Renal cortex interstitium (tissue), 15 donors: Measurements from ENCODE around the gene OR10H5. TPM values are rescaled to one million over a fixed set of nuclear protein-coding genes. Genes with fewer than 3 reads are reported as not detected.
A peak's percentile ranks its signal among the peaks of the same experiment; 100 is the strongest.
"Not testable (repeated sequence)": the region's sequence is repeated elsewhere in the genome, so short reads cannot be mapped to it uniquely, and the experiment has no call there.

ENCODE experiments used
- DNase-seq, 11 donors: peaks; one replicate each; pipeline ENCODE4 v3.0.0-alpha.2; 2013; ENCODE audit warnings: low read depth in 9 of 11, low spot score in 4 of 11; ENCODE audit errors: extremely low read depth in 1 of 11
- long read RNA-seq, 16 experiments: transcript quantifications; one replicate each; lab custom pipeline, GENCODE V29; 2026
- polyA plus RNA-seq, 3 donors: library from polyadenylated mRNA; unstranded; fragments of 120-200 nt; gene quantifications; one replicate each; pipeline ENCODE4 v1.2.1, GENCODE V29; 2013; ENCODE audit not compliant: insufficient read length in 3 of 3

OR10H5 gene, protein sequence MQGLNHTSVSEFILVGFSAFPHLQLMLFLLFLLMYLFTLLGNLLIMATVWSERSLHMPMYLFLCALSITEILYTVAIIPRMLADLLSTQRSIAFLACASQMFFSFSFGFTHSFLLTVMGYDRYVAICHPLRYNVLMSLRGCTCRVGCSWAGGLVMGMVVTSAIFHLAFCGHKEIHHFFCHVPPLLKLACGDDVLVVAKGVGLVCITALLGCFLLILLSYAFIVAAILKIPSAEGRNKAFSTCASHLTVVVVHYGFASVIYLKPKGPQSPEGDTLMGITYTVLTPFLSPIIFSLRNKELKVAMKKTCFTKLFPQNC
- under 1 TPM; 0.06 to 0.09 (median 0.09) TPM for polyA plus RNA-seq
- long read RNA-seq, donor 1, partial matches to known transcripts = 0 of 1 reads
- long read RNA-seq, donor 1, other reads (novel, unspliced or antisense) = 0 of 1 reads
- long read RNA-seq, donor 2, partial matches to known transcripts = 0 of 1 reads
- long read RNA-seq, donor 2, other reads (novel, unspliced or antisense) = 0 of 1 reads
- long read RNA-seq, donor 3 = 0 reads
- long read RNA-seq, donor 4 = 0 reads
- long read RNA-seq, donor 5 = 0 reads
- long read RNA-seq, donor 6 = 0 reads
- long read RNA-seq, donor 7 = 0 reads
- long read RNA-seq, donor 8 = 0 reads
- long read RNA-seq, donor 9 = 0 reads
- long read RNA-seq, donor 10 = 0 reads
- long read RNA-seq, donor 11 = 0 reads
- long read RNA-seq, donor 12 = 0 reads
- long read RNA-seq, donor 13 = 0 reads
- long read RNA-seq, donor 14 = 0 reads
- long read RNA-seq, donor 15 = 0 reads
- long read RNA-seq, donor 16 = 0 reads

DNA sequence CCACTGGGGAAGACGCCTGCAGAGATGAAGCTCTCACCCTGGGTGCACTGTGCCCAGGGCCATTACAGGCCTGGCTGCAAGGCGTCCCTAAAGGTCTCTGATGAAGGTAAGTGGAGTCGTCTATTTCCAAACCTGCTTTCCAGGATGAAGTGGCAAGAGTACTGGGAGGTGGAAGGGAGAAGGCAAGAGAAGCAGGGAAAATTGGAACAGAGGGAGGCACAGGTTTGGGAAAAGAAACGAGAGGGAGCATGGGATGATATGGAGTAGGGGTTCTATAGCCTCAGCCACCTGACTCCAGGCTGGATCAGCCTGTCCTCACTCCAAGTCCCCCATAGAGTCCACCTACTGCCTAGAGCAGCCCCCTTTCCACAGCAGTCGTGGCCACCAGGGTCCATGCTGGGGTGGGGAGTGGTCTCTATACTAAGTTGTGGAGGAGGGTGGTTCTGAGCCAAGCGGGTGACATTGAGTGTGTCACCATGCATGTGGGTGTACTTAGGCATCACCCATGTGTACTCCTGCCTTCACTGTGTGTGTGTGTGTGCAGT, at the start of gene OR10H5:
TSS of gene OR10H5 (plus strand) at position 51 of the 545 bp plus-strand sequence. CDS start 6,388 bp downstream, outside the sequence.
- DNase-seq = no peak

DNA sequence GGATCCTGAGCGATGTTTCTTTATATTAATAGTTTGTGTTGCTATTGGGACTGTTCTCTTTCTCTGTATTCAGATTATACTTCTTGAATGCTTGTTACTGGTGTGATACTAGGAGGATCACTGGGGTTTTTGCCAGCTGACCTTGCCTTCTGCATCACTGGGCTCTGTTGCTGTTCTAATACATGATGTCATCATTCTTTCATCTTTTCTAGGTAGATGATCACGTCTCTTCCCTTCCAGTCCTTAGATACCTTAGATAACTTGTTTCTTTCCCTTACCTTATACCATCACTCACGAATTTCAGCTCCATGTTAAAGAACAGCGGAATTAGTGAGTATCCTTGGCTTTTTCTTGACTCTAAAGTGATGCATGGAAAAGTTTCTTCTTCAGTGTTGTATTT, 49.7 kb upstream of the OR10H5 start, which contains the start of gene OR10H3:
TSS of gene OR10H3 (plus strand) at position 264 of the 400 bp plus-strand sequence. CDS start 3,408 bp downstream, outside the sequence.
- DNase-seq = no peak

DNA sequence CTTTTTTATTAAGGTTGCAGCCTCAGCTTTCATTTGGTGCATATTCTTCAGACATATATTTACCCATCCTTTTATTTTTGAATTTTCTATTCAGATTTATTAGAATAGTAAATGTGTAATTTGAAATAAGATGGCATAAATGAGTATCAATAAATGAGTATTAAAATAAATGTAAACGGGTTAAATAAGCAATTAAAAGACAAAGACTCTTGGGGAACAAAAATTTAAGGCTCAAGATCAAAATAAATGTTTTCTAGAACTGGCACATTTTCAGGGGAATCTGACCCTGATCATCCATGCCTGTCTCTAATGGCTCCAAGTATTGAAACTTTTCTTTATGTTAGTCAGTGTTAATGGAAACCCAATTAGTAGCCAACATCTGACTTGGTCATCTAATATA, 46.7 kb upstream of the OR10H5 start:
- DNase-seq = no peak

DNA sequence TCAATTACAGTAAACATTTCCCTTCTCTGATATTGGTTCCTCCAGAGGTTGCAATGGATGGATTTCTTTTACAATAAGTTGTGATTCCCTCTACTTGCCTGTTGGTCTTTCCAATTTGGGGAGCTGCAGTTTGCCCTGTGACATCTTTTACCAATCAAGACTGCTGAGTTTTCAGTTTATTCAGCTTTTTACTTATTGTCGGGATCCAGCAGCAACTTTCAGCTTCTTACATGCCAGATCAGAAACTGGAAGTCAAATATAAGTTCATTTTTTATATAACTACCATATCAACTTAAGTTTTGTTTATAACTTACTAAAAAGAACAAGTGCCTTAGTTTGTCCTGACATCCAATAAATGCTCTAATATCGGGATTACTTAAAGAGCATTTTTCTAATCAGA, 39.2 kb upstream of the OR10H5 start:
- no peak for DNase-seq

DNA sequence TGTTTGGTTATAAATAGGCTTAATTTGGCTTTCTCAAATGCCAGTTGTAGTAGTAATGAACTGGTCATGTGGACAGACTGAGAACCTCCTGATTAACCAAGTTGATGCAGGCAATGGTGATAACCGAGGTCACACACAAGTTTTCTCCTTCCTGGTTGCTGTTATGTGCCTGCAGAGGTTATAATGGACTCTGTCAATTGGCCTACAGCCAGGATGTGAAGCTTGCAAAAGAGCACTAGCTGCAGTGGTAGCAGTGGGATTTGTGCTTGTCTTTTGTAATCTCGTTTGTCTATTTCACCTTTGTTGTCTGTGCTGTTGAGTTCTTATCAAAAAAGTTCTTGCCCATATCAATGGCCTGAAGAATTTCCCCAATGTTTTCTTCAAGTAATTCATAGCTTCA, 29.1 kb upstream of the OR10H5 start:
- DNase-seq = no peak

DNA sequence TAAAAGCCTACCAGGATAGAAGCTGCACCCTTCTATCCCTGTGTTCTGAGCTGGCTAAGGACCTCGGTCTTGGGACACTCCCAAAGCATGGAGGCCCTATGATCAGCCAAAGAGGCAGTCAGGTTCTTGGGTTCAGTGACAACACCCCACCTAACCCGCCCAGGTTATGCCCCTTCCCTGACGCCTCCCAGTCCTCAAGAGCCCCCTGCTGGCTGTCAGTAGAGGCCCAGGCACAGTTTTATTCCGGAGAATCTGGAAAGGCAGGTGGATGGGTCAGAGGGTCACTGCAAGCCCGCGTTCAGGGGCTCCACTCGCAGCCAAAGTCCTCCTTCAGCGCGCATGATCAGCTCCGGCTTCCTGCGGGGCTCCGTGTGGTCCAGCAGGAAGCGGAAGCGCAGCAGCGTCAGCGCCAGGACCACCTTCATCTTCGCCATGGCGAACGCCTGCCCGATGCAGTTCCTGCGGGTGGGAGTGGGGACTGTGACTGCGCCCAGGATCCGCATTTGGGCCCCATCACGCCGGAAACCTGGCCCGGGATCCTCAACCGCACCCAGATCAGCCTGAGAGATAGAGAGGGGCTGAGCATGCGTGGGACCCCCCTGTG, 27.4 kb upstream of the OR10H5 start:
- DNase-seq = no peak

DNA sequence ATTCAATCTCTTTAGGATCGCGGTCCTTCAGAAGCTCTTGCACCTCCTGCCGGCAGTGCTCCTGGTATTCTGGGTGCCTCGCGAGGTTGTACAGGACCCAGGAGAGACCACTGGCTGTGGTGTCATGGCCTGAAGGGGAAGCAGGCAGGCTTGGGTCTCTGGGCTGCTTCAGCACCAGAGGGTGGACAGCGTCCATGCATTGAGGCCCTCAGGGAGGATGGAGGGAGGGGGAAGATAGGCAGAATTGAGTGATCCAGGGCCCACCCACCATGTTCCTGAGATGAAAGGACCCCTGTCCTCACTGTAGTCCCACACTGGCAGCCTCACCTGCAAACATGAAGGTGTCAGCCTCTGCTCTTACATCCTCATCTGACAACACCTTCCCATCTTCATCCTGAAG, 17.9 kb upstream of the OR10H5 start:
- peak in 3 of 11 donors; percentile 8 to 13 (median 12) for DNase-seq

DNA sequence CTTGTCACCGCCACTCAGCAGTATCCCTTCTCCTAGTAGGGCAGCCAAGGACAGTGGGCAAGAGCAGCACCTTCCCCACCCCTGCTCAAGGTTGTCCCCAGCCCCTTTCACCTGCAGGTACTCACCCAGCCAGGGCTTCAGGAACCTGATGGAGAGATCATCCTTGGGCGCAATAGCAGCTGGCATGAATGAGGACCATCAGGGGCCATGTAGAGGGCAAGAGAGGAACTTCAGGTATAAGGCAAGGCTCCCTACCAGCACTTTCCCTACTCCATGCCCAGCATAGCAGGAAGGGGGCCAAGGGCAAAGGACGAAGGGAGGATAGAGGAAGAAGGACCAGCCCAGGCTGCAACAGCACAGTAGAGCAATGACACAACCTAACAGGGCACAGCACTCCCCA, 13.3 kb upstream of the OR10H5 start:
- DNase-seq = not testable (repeated sequence)

DNA sequence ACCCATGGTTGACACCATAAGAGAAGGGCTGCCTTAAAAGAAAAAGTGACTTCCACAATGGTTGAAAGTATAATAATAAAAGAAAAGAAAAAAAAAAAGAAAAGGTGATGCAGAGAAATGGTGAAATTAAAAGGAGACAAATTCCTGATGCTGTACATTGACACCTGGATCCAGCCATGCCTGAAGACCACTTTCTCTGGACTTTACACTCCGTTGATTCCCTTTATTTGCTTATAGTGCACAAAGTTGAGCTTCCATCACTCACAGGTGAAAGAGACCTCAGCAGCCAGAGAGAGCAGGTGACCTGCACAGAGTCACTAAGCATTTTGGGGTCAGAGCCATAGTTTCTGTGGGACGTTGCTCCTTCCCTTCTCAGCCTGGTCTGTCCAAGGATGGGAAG, 12.2 kb upstream of the OR10H5 start:
- no peak for DNase-seq

DNA sequence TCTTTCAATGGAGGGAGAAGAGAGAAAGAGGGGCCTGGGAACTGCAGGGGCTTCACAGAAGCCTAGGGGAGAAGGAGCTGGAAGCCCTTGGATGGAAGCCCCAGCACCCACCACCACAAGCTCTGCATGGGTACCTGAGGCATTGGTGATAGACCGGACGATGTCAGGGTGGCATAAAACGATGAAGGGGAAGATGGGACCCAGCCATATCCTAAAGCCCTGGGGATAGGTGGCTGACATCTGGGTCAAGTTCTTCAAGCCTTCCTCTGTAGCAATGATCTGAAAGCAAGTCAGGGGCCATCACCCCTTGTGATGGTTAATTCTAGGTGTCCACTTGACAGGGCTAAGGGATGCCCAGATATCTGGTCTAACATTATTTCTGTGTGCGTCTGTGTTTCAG, 11.2 kb upstream of the OR10H5 start:
- no peak for DNase-seq

DNA sequence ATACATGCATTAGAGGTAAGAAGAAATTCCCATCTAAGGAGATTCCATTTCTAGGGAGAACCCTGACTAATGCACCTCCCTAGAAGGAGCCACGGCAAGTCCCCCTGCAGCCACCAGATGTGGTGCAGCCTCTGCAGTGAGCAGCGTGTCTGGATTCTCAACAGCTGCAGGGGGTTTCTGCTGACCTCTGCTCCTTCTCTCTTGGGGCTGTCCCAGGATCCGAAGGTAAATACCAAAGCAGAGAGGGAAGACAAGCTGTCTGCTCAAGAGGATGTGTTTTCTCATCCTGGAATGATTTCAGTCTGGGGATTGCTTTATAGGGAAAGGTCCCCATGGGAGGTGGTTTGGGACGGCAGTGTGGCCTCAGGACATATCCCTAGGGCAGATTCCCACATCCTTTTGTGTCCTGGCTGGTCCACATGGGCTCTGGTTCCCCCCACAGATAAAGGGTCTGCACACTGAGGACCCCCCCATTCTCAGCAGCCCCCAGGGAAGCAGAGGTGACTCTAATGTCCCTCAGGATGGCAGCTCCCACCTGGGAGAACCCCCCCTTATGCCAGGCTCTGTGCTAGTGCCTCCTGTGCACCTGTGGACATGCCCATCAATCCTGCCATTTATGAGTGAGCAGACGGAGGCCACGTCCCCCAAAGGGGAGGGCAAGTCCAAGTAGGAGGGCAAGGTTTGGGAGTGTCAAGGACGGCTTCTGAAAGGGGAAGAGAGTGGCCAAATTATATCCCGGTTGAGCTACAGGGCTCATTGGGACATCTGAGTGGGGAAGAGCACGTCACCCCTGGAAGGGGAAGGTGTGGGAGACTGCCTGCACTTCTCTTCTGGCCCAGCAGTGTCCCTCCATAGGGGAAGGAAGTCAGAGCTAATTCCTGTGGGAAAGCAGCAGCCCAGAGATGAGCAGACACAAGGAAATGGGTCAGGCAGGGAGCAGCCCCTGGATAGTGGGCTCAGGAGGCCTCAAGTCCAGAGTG, 10.2 kb upstream of the OR10H5 start:
- no peak for DNase-seq

DNA sequence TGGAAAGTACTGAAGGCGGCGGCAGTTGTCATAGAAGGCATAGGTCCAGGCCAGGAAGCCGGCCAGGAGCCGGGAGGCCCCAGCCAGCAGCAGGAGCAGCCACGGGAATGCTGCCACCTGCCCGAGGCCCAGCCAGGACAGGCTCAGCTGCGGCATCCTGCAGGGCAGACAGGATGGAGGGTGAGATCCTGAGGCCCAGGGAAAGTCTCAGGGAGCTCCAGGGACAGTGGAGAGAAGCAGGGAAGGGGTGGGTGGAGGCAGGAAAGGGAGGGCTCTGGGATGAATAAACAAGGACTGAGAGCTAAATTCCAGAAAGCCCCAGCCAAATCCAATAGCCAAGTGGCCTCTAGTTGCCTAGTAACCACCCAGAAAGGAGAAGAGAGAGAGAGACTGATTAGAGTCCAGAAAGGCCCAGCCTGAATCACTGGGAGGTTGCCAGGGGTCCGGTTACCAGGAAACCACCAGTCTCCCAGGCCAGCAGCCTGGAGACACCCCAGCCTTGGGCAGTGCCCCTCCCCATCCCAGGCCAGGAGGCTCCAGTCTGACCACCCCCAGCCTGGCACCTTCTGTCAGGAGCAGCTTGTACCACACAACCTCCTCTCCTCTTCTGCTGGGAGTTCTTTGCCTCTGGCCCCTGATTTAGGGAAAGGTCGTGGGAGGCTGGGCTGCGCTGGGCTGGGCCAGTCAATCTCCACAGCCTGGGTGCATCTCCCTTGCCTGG, 7.5 kb upstream of the OR10H5 start:
- peak in 4 of 11 donors; percentile 1 to 3 (median 2) for DNase-seq

DNA sequence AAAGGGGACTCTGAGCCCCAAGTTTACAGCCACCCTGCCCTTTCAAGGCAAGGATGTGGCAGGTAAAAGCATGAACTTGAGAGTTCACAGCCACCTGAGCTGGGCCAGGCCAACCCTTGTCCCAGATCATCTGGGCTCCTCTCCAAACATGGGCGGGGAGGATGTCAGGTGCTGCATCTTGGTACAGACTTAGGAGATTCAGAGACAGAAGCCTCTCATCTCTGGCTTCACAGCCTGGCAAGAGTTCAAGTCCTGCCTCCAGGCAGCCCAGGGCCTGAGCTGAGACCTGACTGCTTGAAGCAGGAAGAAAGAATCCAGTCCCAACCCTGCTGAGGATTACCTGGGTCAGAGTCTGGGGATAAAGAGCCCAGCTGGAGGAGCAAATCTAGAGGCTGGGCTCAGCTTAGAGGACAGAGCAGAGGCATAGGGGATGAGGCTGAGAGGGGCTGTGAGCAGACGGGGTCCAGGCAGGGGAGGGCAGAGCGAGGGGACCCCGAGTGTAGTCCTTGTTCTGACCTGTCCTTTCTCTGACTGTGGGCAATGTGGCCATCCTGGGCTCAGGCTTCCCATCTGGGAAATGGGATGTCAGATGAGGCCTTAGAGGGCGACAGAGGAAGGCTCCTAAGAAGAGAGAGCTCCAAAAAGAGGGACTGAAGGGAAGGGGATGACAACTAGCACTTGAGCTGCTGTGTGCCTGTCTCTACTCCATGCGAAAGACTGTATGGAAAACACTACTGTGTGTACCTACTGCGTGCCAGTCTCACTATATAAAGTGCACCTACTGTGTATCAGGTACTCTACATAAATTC, 6.6 kb upstream of the OR10H5 start:
- no peak for DNase-seq

DNA sequence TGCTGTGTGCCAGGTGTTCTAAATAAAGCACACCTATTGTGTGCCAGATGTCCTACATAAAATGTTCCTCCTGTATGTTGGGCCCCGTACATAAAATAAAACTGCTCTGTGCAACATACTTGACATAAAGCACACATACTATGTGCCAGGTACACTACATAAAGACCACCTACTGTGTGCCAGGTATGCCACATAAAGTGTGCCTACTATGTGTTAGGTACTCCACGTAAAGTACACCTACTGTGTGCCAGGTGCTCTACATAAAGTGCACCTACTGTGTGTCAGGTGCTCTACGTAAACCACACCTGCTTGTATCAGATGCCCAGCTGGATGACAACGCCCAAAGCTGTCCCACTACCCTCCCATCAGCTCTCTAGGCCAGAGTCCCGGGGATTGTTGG, 5.8 kb upstream of the OR10H5 start:
- no peak for DNase-seq

DNA sequence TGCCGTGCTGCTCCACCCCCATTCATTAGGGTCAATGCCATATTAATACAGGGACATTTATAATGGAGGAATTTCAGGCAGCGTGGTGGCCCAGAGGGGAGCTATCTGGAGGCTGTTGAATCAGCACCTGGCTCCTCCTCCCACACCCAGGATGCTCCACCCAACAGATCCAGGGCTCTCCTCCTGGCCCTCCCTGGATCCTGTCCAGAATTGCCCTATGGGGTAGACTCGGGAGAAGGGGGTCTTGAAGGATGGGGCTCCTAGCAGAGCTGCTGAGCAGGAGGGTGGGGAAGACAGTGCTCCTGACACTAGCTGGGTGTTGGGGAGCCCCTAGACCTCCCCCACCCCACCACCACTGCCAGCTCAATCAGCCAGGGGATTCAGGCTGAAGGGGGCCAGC, 5.2 kb upstream of the OR10H5 start:
- DNase-seq = no peak

DNA sequence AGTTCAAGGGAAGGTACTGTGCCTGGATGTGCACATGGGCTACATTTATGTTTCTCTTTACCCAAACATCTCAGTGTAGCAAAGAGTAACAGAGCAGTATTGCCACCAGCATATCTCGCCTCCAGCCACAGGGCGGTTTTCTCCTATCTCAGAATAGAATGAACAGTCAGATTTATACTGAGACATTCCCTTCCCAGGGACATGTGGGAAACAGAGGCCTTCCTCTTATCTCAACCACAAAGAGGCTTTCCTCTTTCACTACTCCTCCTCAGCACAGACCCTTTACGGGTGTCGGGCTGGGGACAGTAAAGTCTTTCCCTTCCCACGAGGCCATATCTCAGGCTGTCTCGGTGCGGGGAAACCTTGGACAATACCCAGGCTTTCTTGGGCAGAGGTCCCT, 4.6 kb upstream of the OR10H5 start:
- DNase-seq = not testable (repeated sequence)
